MCF 10A (cell line): ENCODE measurements around the gene WNT4. TPM values are rescaled to one million over a fixed set of nuclear protein-coding genes. Genes with fewer than 3 reads are reported as not detected.

Source experiments
- BruUV-seq: library from RNA; stranded (reverse); fragments of 400-500 nt; replicated peaks from 2 replicates; lab custom pipeline; 2021; lab: Mats Ljungman, UMichigan
- CTCF ChIA-PET: fragments of 300-600 bp; sonication (Branson Sonifier 250); formaldehyde crosslinking; extraction: SDS; loops from one replicate; lab custom pipeline; 2021; ENCODE audit warnings: antibody characterized with exemption, inconsistent platforms; lab: Yijun Ruan, JAX
- POLR2A ChIA-PET: fragments of 300-600, 350-650 bp; sonication (Branson Sonifier 250); formaldehyde crosslinking; extraction: SDS; loops from one replicate; lab custom pipeline; 2020; ENCODE audit warnings: antibody characterized with exemption, inconsistent platforms; lab: Yijun Ruan, JAX
- DNase-seq: peaks from one replicate; pipeline ENCODE4 v3.0.0-alpha.2; 2018; ENCODE audit not compliant: unreplicated experiment
- H3K27ac Mint-ChIP-seq: one replicate; pipeline ENCODE4 v1.8.0; 2022; ENCODE audit warnings: mild to moderate bottlenecking, low read depth, mixed read lengths; ENCODE audit not compliant: unreplicated experiment
- H3K27me3 Mint-ChIP-seq: one replicate; pipeline ENCODE4 v1.8.0; 2022; ENCODE audit warnings: mixed read lengths; ENCODE audit not compliant: insufficient read depth, unreplicated experiment
- H3K36me3 Mint-ChIP-seq: one replicate; pipeline ENCODE4 v1.8.0; 2022; ENCODE audit warnings: mild to moderate bottlenecking, moderate library complexity, mixed read lengths; ENCODE audit not compliant: insufficient read depth, unreplicated experiment
- H3K4me1 Mint-ChIP-seq: one replicate; pipeline ENCODE4 v1.8.0; 2022; ENCODE audit warnings: mixed read lengths; ENCODE audit not compliant: insufficient read depth, unreplicated experiment
- H3K4me3 Mint-ChIP-seq: one replicate; pipeline ENCODE4 v1.8.0; 2022; ENCODE audit warnings: mild to moderate bottlenecking, moderate library complexity, mixed read lengths; ENCODE audit not compliant: unreplicated experiment
- H3K9me3 Mint-ChIP-seq: one replicate; pipeline ENCODE4 v1.8.0; 2022; ENCODE audit warnings: mixed read lengths; ENCODE audit not compliant: unreplicated experiment
- CTCF ChIP-seq: fragments of 200-600 bp; IDR thresholded peaks from one replicate; pipeline ENCODE4 v1.8.0; 2022; ENCODE audit warnings: antibody characterized with exemption, mild to moderate bottlenecking; ENCODE audit not compliant: unreplicated experiment
- intact Hi-C: fragments of 100-400 bp; cut with micrococcal nuclease; formaldehyde crosslinking; loops from 2 replicates; pipeline ENCODE4 v1.14.1; 2022
- total RNA-seq: library from RNA; stranded (reverse); gene quantifications from 2 replicates; pipeline ENCODE4 v1.2.3, GENCODE V29; 2022

WNT4 gene
- total RNA-seq, 1 experiment from 2014 or later: not detected

GRCh38 chr1:22163137-22163536 lies 20.2 kb upstream of the WNT4 start:
- Mint-ChIP-seq H3K27ac (no peak overlapping the region), H3K9me3 (no peaks in the 10 kb centered on the region), H3K4me3 (no peak overlapping the region), H3K36me3 (no peaks in the 10 kb centered on the region), H3K27me3 (no peaks in the 10 kb centered on the region), H3K4me1 (no peaks in the 10 kb centered on the region)
- BruUV-seq: no TSS peak
- ChIA-PET CTCF (no interaction called here), POLR2A (interaction anchor here (0.7 kb wide), 1 partner anchor 191 kb away, joined by 4 read pairs; no protein-coding TSS in a partner anchor)
- intact Hi-C loops: no loop called here
- DNase-seq: no peak
- TF ChIP-seq CTCF: no peak

- no peaks in the 10 kb centered on the region for H3K9me3 Mint-ChIP-seq
- intact Hi-C loops: no loop called here
- no peak for DNase-seq
- H3K36me3 Mint-ChIP-seq: no peaks in the 10 kb centered on the region
- no peaks in the 10 kb centered on the region for H3K27me3 Mint-ChIP-seq
- H3K27ac Mint-ChIP-seq: no peak overlapping the region
- no peaks in the 10 kb centered on the region for H3K4me1 Mint-ChIP-seq
- no peak overlapping the region for H3K4me3 Mint-ChIP-seq
- TF ChIP-seq CTCF: no peak
- POLR2A ChIA-PET: no interaction called here
- no TSS peak for BruUV-seq
- CTCF ChIA-PET: interaction anchor here (0.6 to 0.7 kb wide), 2 partner anchors 114 to 475 kb away, joined by 3 to 4 read pairs; no protein-coding TSS in a partner anchor
Measured at GRCh38 chr1:22159891-22160290, 17.0 kb upstream of the WNT4 start.

- no peak for DNase-seq
- no peak for TF ChIP-seq CTCF
- H3K27me3 Mint-ChIP-seq: no peaks in the 10 kb centered on the region
- H3K4me1 Mint-ChIP-seq: no peaks in the 10 kb centered on the region
- H3K36me3 Mint-ChIP-seq: no peaks in the 10 kb centered on the region
- intact Hi-C loops: no loop called here
- ChIA-PET POLR2A (interaction anchor here (0.6 kb wide), 1 partner anchor 500 kb away, joined by 3 read pairs; no protein-coding TSS in a partner anchor), CTCF (no interaction called here)
- no peaks in the 10 kb centered on the region for H3K9me3 Mint-ChIP-seq
- no peak overlapping the region for H3K27ac Mint-ChIP-seq
- BruUV-seq: no TSS peak
- no peak overlapping the region for H3K4me3 Mint-ChIP-seq
Measured at GRCh38 chr1:22158654-22159053, 15.8 kb upstream of the WNT4 start.

GRCh38 chr1:22157359-22157966 lies 14.6 kb upstream of the WNT4 start:
- no peaks in the 10 kb centered on the region for H3K27me3 Mint-ChIP-seq
- ChIA-PET CTCF (no interaction called here), POLR2A (no interaction called here)
- no peak overlapping the region for H3K4me3 Mint-ChIP-seq
- H3K36me3 Mint-ChIP-seq: no peaks in the 10 kb centered on the region
- no peak for DNase-seq
- no peaks in the 10 kb centered on the region for H3K9me3 Mint-ChIP-seq
- intact Hi-C loops: no loop called here
- no peak for TF ChIP-seq CTCF
- no TSS peak for BruUV-seq
- H3K27ac Mint-ChIP-seq: no peak overlapping the region
- no peaks in the 10 kb centered on the region for H3K4me1 Mint-ChIP-seq
